ENCODE data around the gene C12orf60.

C12orf60 gene

GRCh38 chr12:14769969-14770495, 33.4 kb upstream of the C12orf60 start (continued):
- TF ChIP-seq, protein P1, sequence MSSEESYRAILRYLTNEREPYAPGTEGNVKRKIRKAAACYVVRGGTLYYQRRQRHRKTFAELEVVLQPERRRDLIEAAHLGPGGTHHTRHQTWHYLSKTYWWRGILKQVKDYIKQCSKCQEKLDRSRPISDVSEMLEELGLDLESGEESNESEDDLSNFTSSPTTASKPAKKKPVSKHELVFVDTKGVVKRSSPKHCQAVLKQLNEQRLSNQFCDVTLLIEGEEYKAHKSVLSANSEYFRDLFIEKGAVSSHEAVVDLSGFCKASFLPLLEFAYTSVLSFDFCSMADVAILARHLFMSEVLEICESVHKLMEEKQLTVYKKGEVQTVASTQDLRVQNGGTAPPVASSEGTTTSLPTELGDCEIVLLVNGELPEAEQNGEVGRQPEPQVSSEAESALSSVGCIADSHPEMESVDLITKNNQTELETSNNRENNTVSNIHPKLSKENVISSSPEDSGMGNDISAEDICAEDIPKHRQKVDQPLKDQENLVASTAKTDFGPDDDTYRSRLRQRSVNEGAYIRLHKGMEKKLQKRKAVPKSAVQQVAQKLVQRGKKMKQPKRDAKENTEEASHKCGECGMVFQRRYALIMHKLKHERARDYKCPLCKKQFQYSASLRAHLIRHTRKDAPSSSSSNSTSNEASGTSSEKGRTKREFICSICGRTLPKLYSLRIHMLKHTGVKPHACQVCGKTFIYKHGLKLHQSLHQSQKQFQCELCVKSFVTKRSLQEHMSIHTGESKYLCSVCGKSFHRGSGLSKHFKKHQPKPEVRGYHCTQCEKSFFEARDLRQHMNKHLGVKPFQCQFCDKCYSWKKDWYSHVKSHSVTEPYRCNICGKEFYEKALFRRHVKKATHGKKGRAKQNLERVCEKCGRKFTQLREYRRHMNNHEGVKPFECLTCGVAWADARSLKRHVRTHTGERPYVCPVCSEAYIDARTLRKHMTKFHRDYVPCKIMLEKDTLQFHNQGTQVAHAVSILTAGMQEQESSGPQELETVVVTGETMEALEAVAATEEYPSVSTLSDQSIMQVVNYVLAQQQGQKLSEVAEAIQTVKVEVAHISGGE (tag by site-specific recombination; conservative IDR thresholded peaks at IDR 0.05; ENCODE audit: low read depth), result no peak
- TF ChIP-seq ZNF202 (tag by site-specific recombination; IDR thresholded peaks at IDR 0.05; ENCODE audit: borderline replicate concordance) (no peak), ZNF10 (tag by site-specific recombination; IDR thresholded peaks at IDR 0.05) (peak; percentile 10; the same call in 1 of the 2 replicates), ZNF426 (tag by site-specific recombination; IDR thresholded peaks at IDR 0.05) (no peak), ZNF704 (tag by site-specific recombination; IDR thresholded peaks at IDR 0.05) (no peak), ZNF596 (tag by site-specific recombination; IDR thresholded peaks at IDR 0.05) (no peak), KLF1 (tag by site-specific recombination; IDR thresholded peaks at IDR 0.05) (no peak; the same call in 1 of the 2 replicates), ZNF529 (tag by site-specific recombination; IDR thresholded peaks at IDR 0.05; ENCODE audit: insufficient replicate concordance) (no peak), ZNF621 (tag by site-specific recombination; IDR thresholded peaks at IDR 0.05) (no peak), ZBTB48 (tag by site-specific recombination; IDR thresholded peaks at IDR 0.05) (no peak)
- TF ChIP-seq, protein P2, sequence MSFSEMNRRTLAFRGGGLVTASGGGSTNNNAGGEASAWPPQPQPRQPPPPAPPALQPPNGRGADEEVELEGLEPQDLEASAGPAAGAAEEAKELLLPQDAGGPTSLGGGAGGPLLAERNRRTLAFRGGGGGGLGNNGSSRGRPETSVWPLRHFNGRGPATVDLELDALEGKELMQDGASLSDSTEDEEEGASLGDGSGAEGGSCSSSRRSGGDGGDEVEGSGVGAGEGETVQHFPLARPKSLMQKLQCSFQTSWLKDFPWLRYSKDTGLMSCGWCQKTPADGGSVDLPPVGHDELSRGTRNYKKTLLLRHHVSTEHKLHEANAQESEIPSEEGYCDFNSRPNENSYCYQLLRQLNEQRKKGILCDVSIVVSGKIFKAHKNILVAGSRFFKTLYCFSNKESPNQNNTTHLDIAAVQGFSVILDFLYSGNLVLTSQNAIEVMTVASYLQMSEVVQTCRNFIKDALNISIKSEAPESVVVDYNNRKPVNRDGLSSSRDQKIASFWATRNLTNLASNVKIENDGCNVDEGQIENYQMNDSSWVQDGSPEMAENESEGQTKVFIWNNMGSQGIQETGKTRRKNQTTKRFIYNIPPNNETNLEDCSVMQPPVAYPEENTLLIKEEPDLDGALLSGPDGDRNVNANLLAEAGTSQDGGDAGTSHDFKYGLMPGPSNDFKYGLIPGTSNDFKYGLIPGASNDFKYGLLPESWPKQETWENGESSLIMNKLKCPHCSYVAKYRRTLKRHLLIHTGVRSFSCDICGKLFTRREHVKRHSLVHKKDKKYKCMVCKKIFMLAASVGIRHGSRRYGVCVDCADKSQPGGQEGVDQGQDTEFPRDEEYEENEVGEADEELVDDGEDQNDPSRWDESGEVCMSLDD (tag by site-specific recombination; IDR thresholded peaks at IDR 0.05), result peak; percentile 48
- TF ChIP-seq, protein P3, sequence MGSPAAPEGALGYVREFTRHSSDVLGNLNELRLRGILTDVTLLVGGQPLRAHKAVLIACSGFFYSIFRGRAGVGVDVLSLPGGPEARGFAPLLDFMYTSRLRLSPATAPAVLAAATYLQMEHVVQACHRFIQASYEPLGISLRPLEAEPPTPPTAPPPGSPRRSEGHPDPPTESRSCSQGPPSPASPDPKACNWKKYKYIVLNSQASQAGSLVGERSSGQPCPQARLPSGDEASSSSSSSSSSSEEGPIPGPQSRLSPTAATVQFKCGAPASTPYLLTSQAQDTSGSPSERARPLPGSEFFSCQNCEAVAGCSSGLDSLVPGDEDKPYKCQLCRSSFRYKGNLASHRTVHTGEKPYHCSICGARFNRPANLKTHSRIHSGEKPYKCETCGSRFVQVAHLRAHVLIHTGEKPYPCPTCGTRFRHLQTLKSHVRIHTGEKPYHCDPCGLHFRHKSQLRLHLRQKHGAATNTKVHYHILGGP (tag by site-specific recombination; IDR thresholded peaks at IDR 0.05), result no peak

GRCh38 chr12:14770496-14771461, 32.7 kb upstream of the C12orf60 start:
- POLR2A ChIA-PET, result interaction anchor here (0.5 to 2.9 kb wide), 15 partner anchors 8 to 582 kb away, joined by 3 to 32 read pairs (median 5); partner anchors contain the start of genes C12orf60 and WBP11
- H3K4me1 ChIP-seq (ENCODE audit: control insufficient read depth, insufficient read depth, low read length), result peaks cover 5% of the 10 kb centered on the region; the same call in 1 of the 2 replicates
- H3K27ac ChIP-seq (ENCODE audit: extremely low read depth, low read depth, low read length), result peak overlapping the region; percentile 76
- no peaks in the 10 kb centered on the region for H3K9me3 ChIP-seq (ENCODE audit: control insufficient read depth, insufficient read depth, low read depth, low read length)
- CTCF ChIA-PET, result interaction anchor here (0.5 to 1.9 kb wide), 12 partner anchors 8 to 454 kb away, joined by 3 to 6 read pairs (median 3); partner anchors contain the start of genes C12orf60 and WBP11
- peak overlapping the region; percentile 76 for H3K4me3 ChIP-seq (ENCODE audit: low read depth, low read length)
- H3K36me3 ChIP-seq (ENCODE audit: control insufficient read depth in 2 of 2, insufficient read depth in 1 of 2, low read length in 2 of 2), result no peaks in the 10 kb centered on the region
- TF ChIP-seq ZNF169 (tag by site-specific recombination; IDR thresholded peaks at IDR 0.05) (no peak), SCRT1 (tag by site-specific recombination; IDR thresholded peaks at IDR 0.05; ENCODE audit: borderline replicate concordance) (no peak), HIC1 (tag by site-specific recombination; IDR thresholded peaks at IDR 0.05) (peak; percentile 95), PATZ1 (tag by site-specific recombination; IDR thresholded peaks at IDR 0.05) (peak; percentile 8), ZNF624 (tag by site-specific recombination; IDR thresholded peaks at IDR 0.05) (no peak), ZNF660 (tag by site-specific recombination; IDR thresholded peaks at IDR 0.05) (peak; percentile 92), KLF1 (tag by site-specific recombination; IDR thresholded peaks at IDR 0.05) (no peak), MYNN (tag by site-specific recombination; IDR thresholded peaks at IDR 0.05; ENCODE audit: borderline replicate concordance) (no peak), ZNF24 (tag by site-specific recombination; IDR thresholded peaks at IDR 0.05) (peak; percentile 48; the same call in 1 of the 2 replicates)
